ENCODE measurements around the gene WBP1L.
"Not testable (repeated sequence)": the region's sequence is repeated elsewhere in the genome, so short reads cannot be mapped to it uniquely, and the experiment has no call there.

Gene WBP1L

GRCh38 chr10:102814453-102814871 is 70.7 kb downstream of the WBP1L start:
- no peak for DNase-seq

- no peak for DNase-seq
These were observed 71.3 kb downstream of the WBP1L start for GRCh38 chr10:102814873-102815661.

- peak; percentile 63 to 68 for DNase-seq
These were observed 72.2 kb downstream of the WBP1L start for GRCh38 chr10:102815790-102816549.

- DNase-seq, result no peak
These were observed 73.4 kb downstream of the WBP1L start for GRCh38 chr10:102817175-102817574.

- no peak for DNase-seq
These were observed 75.3 kb downstream of the WBP1L start for GRCh38 chr10:102819054-102819453.

GRCh38 chr10:102820008-102820407 is 76.3 kb downstream of the WBP1L start:
- DNase-seq, result not testable (repeated sequence)

- no peak for DNase-seq
These were observed 78.5 kb downstream of the WBP1L start for GRCh38 chr10:102822222-102822621.

GRCh38 chr10:102824664-102825063 is 80.9 kb downstream of the WBP1L start:
- DNase-seq, result no peak

GRCh38 chr10:102826148-102826796 is 82.5 kb downstream of the WBP1L start:
- DNase-seq, result no peak

- DNase-seq, result no peak
These were observed 83.8 kb downstream of the WBP1L start for GRCh38 chr10:102827597-102827975.

GRCh38 chr10:102831322-102832071 is 87.7 kb downstream of the WBP1L start:
- no peak for DNase-seq

- no peak for DNase-seq
These were observed 88.5 kb downstream of the WBP1L start for GRCh38 chr10:102832248-102832647.

GRCh38 chr10:102832987-102833386 is 89.2 kb downstream of the WBP1L start:
- no peak for DNase-seq

GRCh38 chr10:102834143-102834542 is 90.4 kb downstream of the WBP1L start:
- DNase-seq, result no peak

- peak; percentile 62 to 70 for DNase-seq
These were observed 91.3 kb downstream of the WBP1L start for GRCh38 chr10:102835007-102835482.

- DNase-seq, result no peak
These were observed 93.5 kb downstream of the WBP1L start, which contains the start of gene CYP17A1 for GRCh38 chr10:102837230-102837721. CYP17A1 (minus strand) TSS chr10:102837413; CDS start chr10:102837361, 52 bp downstream.

- DNase-seq, result not testable (repeated sequence)
These were observed 94.7 kb downstream of the WBP1L start for GRCh38 chr10:102838276-102838927.

GRCh38 chr10:102841827-102842345 is 98.1 kb downstream of the WBP1L start:
- DNase-seq, result no peak

GRCh38 chr10:102843139-102843538 is 99.4 kb downstream of the WBP1L start:
- not testable (repeated sequence) for DNase-seq

GRCh38 chr10:102844190-102844776 is 100.5 kb downstream of the WBP1L start:
- not testable (repeated sequence) for DNase-seq

- DNase-seq, result no peak
These were observed 101.7 kb downstream of the WBP1L start for GRCh38 chr10:102845352-102845902.

All from AML-193 (cell line).